GM12864 (cell line): ENCODE data around the gene SMYD3.

ENCODE experiments used
- DNase-seq: peaks from one replicate; pipeline ENCODE4 v3.0.0-alpha.2; 2011; ENCODE audit warnings: low read depth
- H3K4me3 ChIP-seq: 2 replicates; pipeline ENCODE4 v1.5.1; 2011; ENCODE audit warnings: mild to moderate bottlenecking, low read depth, low read length, control low read depth
- CTCF ChIP-seq: IDR thresholded peaks from 2 replicates; pipeline ENCODE4 v1.5.1; 2011; ENCODE audit warnings: low read depth, mild to moderate bottlenecking, moderate library complexity, low read length, control low read depth, inconsistent platforms; ENCODE audit errors: missing control alignments

Gene SMYD3

DNA sequence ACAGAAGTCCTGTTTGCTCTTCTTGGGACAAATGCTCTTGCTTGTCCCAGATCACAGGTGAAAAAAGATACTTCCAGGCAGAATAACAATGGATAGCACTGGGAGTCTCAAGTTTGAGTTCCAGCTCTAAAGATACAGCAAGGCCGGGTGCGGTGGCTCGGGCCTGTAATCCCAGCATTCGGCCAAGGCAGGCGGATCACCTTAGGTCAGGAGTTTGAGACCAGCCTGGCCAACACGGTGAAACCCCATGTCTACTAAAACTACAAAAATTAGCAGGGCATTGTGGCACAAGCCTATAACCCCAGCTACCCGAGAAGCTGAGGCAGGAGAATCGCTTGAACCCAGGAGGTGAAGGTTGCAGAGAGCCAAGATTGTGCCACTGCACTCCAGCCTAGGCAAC is 337.6 kb downstream of the SMYD3 start:
- no peak for TF ChIP-seq CTCF
- DNase-seq = no peak
- no peak overlapping the region for H3K4me3 ChIP-seq

DNA sequence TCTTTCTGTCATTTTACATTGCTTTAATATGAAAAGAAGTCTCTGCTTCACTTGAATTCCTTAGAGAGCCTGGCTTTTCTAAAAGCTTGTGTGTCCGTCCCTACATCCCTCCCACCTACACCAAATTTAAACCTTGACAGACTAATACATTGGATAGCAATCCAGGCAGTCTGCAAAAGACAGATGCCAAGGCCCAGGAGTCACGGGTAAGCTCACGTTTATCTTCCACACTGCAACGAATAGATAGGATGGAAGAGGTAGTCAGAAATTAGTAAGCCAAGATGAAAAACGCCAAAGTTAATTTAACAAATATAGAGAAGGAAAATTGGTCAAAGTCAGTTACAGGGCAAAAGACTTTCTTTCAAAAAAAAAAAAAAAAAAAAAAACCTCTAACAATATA is 338.1 kb downstream of the SMYD3 start:
- no peak overlapping the region for H3K4me3 ChIP-seq
- no peak for DNase-seq
- TF ChIP-seq CTCF = no peak

DNA sequence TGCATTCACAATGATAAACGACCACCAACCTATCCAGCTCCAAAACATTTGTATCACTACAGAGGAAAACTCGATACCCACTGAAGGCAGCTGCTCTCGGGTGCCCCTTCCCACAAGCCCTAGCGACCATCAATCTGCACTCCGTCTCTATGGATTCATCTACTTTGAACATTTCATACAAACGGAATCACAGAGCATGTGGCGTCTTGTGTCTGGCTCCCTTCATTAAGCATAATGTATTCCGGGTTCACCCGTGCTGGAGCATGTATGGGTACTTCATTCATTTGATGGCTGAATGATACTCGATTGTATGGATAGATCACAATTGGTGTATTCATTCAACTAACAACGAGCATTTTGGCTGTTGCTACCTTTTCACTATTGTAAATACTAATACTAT is 340.2 kb downstream of the SMYD3 start:
- DNase-seq = no peak
- TF ChIP-seq CTCF = no peak
- no peak overlapping the region for H3K4me3 ChIP-seq

GRCh38 chr1:246165826-246166709 is 341.0 kb downstream of the SMYD3 start:
- no peak for TF ChIP-seq CTCF
- no peak for DNase-seq
- H3K4me3 ChIP-seq = no peak overlapping the region

- no peak for TF ChIP-seq CTCF
Observed at GRCh38 chr1:246164764-246165163, 342.3 kb downstream of the SMYD3 start.

DNA sequence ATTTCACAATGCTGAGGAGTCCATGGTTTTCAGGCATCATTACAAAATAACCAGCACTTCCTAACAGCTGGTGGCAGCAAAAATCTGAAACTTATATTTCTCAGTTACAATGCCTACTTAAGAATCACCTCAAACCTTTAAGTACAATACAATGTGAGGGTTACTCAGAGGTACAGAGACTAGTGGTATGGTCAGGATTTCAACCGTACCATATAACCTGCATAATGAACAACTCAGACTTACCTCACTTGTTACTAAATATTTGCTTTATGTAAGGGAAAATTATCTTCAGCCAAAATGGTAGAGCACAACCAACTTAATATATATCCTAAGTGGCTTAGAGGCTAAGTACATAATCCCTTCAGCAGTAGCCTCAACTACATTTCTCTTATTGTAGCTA is 344.5 kb downstream of the SMYD3 start:
- TF ChIP-seq CTCF = no peak
- no peak overlapping the region for H3K4me3 ChIP-seq
- no peak for DNase-seq

More at GRCh38 chr1:246164764-246165163, 342.3 kb downstream of the SMYD3 start:
- no peak overlapping the region for H3K4me3 ChIP-seq
- DNase-seq = no peak

- no peak for TF ChIP-seq CTCF
- no peak for DNase-seq
- no peak overlapping the region for H3K4me3 ChIP-seq
Observed at GRCh38 chr1:246161626-246162025, 345.5 kb downstream of the SMYD3 start.
